ENCODE results near the gene SEMA5A.

The SEMA5A gene

DNA sequence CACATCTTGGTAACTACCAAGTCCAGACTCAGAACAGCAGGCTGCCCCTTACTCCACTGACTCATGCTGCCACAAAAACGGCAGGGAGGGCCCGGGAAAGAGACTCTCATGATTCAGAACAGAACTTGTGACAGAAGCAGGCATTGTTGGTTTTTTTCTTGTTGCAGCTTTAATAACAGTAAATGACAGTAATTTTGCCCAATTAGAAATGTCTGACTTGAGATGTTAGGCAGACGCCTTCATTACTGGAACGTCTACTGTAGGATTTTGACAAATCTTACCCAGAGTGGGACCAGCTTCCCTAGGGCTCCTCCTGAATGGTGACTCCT is 77.9 kb downstream of the SEMA5A start:
- no peak for DNase-seq

DNA sequence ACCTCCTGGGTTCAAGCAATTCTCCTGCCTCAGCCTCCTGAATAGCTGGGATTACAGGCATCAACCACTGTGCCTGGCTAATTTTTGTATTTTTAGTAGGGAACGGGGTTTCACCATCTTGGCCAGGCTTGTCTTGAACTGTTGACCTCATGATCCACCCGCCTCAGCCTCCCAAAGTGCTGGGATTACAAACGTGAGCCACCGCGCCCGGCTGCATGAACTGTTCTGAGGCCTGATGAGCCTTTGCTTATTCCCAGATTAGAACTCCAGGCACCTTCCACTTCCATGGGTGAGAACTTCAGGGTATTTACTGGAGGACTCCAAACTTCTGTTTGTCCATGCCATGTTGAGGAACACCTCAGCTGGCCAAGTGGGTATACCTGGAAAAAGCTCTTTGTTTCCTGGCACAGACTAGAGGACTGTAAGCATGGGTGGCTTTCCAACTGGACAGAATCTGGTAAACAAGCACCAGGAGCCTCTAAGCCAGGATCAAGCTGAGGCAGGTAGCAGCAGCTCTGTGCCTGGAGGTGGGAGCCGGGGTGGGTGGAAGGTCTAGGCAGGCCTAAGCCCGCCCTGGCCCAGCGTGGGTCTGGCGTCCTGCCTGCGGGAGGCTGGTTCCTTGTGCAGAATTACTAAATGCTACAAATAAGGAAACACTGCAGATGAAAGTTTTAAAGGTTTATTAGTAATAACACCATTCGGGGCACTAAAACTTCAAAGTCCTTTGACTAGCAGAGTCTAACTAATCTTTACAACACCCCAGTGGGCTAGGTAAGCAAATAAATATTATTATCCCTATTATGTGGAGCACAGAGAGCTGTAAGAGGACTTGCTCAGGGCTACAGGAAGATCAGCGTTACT is 78.4 kb downstream of the SEMA5A start:
- DNase-seq: no peak

GRCh38 chr5:9466697-9467096 is 79.2 kb downstream of the SEMA5A start:
- no peak for DNase-seq

- DNase-seq: no peak
These were observed 81.4 kb downstream of the SEMA5A start for GRCh38 chr5:9464478-9464877.

- no peak for DNase-seq
These were observed 83.8 kb downstream of the SEMA5A start for GRCh38 chr5:9462109-9462508.

DNA sequence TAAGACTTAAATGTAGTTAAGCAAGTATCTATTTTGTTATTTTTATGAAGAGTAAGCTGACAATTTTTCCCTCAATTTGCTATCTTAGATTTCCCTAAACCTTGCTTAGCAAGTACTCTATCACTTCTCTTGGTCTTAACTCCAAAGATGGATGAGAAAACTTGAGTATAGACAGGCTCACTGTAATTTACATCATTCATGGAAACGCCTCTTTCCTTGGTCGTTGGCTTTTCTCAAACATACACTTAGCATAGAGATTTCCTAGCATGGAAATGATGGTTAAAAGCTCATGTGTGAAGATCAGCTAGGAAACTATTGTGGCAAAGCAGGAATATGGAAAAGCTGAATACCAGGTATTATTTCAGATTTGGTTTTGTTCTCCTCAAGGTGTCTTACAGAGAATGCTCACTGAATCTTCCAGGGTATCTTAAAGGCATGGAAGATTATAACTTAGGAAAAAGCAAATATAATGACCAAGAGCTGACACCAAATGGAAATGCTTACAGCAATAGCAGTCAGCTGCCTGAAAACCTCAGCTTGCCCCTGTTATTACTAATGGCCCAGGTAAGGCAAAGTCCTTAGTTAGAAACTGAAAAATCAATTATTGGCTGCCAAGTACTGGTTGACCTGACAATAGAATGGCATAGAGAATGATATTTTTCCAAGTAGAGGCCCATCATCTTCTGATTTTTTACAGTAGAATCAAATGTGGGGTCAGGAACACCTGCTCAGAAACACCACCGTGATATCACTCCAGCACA is 84.8 kb downstream of the SEMA5A start:
- DNase-seq: no peak

DNA sequence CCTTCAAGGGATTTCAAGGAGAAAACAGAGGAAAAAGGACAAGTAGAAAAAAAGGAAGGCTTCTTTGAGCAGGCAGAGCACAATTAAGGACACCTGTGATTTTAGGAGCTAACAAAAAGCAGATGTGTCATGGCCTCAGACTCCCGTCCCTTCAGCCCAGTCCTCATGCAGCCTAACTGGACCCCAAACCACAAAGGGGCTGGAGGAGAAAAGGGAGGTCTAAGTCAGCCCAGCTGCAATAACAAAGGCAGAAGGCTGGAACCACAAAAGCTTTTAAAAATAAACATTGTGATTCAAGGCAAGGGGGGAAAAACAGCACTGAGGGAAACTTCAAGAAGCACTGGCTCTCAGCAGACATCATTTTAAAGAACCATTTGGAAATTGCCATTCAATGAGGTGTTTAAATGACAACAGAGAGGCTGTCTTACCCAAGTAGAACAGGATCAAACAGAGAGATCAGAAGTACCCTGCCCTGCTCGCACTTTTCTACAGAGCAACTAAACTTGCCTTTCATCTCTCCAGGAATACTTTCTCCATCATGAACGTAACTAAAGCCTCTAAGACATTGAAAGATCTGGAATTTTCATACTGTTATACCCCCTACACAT is 89.3 kb downstream of the SEMA5A start:
- DNase-seq: no peak

DNA sequence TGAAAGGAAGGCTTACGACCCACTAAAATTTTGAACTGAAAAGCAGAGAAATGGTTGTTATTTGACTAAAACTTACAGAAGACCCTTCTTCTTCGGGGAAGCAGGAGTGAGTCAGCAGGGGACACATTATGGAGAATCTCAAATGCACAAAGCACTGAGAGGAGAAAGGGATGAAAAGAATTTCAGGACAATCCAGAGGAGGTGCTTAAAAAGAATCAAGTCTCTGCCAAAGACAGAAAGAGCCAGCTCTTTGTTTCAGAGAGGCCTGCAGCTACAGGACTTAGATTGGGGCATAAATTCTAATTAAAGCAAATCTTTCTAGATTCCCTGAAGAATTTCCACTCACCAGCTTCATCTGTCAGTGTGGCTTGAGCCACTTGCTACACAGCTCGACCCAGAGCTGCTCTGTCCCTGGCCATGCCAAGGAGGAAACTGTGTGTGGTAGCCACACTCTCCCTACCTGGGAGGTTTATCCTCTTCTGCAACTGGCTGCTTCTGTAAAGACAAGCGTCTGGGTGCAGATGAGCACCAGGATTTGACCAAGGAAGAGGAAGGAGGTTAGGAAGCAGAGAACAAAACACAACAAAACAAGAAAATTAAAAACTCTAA is 89.9 kb downstream of the SEMA5A start:
- DNase-seq: no peak

DNA sequence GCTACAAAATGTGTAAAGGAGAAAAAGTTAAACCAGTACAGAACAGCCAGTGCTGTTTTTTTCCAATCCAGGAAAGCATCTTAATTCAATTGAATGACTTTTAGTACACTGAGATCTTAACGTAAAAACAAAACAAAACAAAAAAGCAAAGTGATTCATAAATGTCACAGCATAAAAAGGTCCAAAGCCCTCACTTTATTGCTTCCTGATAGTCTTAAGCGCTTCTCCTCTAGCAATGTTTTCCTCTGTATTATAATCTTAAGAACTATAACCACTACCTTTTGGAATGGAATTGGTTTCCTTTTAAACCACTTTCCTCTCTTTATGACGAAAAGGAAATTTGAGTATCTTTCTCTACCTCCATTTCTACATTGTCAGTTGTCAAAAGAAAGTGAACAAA is 91.4 kb downstream of the SEMA5A start:
- no peak for DNase-seq

GRCh38 chr5:9454012-9454481 is 91.8 kb downstream of the SEMA5A start:
- DNase-seq: no peak

GRCh38 chr5:9453480-9454011 is 92.3 kb downstream of the SEMA5A start:
- no peak for DNase-seq

GRCh38 chr5:9452181-9452580 is 93.7 kb downstream of the SEMA5A start:
- DNase-seq: no peak

DNA sequence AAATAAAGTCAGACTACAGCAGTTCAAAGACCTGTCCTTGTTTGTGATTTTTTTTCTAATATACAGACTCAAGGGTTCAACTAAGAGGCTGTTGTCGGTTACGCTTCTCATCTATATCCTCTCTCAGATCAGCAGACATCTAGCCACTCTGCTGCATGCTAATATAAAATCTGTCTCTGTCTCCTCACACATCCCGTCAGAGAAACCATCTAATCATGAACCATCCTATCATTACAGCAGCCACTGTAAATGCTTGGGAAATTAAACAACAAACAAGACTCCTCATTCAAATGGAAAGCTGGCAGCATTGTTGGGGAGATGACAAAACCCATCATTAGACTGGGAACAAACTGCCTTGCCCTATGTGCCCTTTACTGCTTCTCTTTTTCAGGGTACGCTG is 94.8 kb downstream of the SEMA5A start:
- no peak for DNase-seq

DNA sequence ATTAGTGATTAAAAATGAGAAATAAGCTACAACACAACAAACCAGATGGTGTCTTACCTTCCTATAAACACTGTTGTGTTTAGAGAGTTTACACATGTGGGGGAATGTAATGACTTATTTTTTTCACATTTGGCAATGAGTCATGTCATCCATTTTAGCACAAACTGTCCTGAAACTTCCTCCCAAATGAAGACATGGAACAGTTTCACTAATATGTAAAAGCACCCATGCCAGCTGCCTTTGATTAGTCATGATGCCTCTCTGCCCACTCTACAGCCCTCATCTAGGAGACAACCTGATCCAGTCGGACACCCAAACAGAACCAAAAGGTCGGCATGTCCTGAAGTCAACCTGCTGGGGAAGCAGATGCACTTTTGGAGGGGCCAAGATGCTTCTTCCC is 98.2 kb downstream of the SEMA5A start:
- no peak for DNase-seq

- no peak for DNase-seq
These were observed 100.0 kb downstream of the SEMA5A start for GRCh38 chr5:9445826-9446388.

DNA sequence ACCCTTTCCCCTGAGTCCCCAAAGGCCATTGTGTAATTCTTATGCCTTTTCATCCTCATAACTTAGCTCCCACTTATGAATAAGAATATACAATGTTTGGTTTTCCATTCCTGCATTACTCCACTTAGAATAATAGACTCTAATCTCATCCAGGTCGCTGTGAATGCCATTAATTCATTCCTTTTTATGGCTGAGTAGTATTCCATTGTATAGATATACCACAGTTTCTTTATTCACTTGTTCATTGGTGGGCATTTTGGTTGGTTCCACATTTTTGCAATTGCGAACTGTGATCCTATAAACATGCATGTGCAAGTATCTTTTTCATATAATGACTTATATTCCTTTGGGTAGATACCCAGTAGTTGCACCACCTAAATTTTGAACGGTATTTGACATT is 101.5 kb downstream of the SEMA5A start:
- DNase-seq: no peak

DNA sequence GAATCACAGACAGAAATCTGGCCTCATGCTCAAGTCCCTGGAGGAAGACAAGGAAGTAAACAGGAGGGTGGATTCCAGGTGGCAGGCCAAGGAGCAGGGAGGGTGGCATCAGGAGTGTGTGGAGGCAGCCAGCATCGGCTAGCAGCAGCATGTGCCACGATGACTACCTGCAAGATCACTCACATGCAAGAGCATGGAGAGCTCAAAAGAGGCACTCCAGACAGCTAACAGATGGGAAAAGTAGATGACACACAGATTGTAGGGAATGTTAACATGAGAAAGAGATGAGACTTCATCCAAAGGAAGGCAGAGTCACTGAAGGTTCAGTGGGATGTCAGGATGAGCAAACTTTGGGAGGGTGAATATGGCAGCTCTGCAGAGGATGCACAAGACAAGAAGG is 104.3 kb downstream of the SEMA5A start:
- no peak for DNase-seq

DNA sequence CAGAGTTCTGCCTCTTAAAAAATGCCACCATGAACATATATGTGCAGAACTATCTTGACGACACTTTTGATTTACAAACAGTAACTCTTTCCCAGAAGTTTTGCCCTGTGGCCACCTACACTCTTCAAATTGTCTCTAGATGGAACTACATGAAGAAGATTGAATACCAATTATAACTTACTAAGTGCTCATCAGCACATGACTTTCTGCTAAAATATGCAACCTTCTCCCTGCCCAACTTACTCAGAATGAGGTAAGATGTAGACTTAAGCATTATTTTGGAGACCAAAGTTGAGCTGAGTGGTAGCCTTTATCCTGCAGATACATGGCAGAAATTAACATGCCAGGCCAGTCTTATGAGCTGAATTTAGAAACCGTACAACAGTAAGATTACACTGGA is 105.4 kb downstream of the SEMA5A start:
- no peak for DNase-seq

- no peak for DNase-seq
These were observed 106.2 kb downstream of the SEMA5A start for GRCh38 chr5:9439531-9440292.

- no peak for DNase-seq
These were observed 107.1 kb downstream of the SEMA5A start for GRCh38 chr5:9438596-9439354.

GRCh38 chr5:9437741-9438240 is 108.1 kb downstream of the SEMA5A start:
- no peak for DNase-seq
